ENCODE data around the gene HMSD. TPM values are rescaled to one million over a fixed set of nuclear protein-coding genes. Genes with fewer than 3 reads are reported as not detected.

HMSD gene
- total and polyA plus RNA-seq, 2 donors, result 0.11 TPM; not detected in 1

GRCh38 chr18:63986885-63987284 is 37.8 kb downstream of the HMSD start:
- Histone ChIP-seq H3K4me1 (ENCODE audit: insufficient read depth) (no peaks in the 10 kb centered on the region), H3K27ac (ENCODE audit: low read depth) (no peak overlapping the region), H3K4me3 (ENCODE audit: low read depth, low read length) (no peak overlapping the region), H3K36me3 (ENCODE audit: insufficient read depth) (peaks cover 2% of the 10 kb centered on the region)
- WGBS, result 77% methylated on average over 7 of the region's 7 CpGs
- DNase-seq (ENCODE audit: extremely low spot score), result no peak

- peaks cover 2% of the 10 kb centered on the region for H3K36me3 ChIP-seq (ENCODE audit: insufficient read depth)
- no peak overlapping the region for H3K27ac ChIP-seq (ENCODE audit: low read depth)
- no peak for DNase-seq (ENCODE audit: extremely low spot score)
- no peaks in the 10 kb centered on the region for H3K4me1 ChIP-seq (ENCODE audit: insufficient read depth)
- H3K4me3 ChIP-seq (ENCODE audit: low read depth, low read length), result no peak overlapping the region
- 68% methylated on average over 2 of the region's 2 CpGs for WGBS
Observed at GRCh38 chr18:63987743-63988142, 38.6 kb downstream of the HMSD start.

DNA sequence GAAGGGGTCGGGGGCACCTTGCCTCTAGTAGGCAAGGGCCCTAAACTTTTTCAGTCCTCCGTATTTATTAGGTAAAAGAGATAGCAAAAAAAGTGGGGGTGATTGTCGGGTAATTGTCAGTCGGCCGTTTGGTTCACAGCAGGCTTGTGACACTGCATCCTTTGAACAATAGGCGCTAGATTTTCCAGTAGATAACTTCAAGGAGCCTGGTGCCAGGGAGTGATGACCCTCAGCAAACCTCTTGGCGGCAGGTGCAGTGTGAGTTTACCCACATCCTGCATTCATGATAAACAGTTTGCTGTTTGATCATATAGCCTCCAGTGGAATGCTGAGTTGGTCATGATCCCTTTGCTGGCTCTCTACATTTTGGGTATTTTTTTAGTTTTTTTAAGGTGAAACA is 43.6 kb downstream of the HMSD start:
- Histone ChIP-seq H3K4me1 (ENCODE audit: insufficient read depth) (no peaks in the 10 kb centered on the region), H3K4me3 (ENCODE audit: low read depth, low read length) (no peak overlapping the region), H3K27ac (ENCODE audit: low read depth) (no peak overlapping the region), H3K36me3 (ENCODE audit: insufficient read depth) (no peaks in the 10 kb centered on the region)
- 86% methylated on average over 7 of the region's 7 CpGs for WGBS
- no peak for DNase-seq (ENCODE audit: extremely low spot score)

DNA sequence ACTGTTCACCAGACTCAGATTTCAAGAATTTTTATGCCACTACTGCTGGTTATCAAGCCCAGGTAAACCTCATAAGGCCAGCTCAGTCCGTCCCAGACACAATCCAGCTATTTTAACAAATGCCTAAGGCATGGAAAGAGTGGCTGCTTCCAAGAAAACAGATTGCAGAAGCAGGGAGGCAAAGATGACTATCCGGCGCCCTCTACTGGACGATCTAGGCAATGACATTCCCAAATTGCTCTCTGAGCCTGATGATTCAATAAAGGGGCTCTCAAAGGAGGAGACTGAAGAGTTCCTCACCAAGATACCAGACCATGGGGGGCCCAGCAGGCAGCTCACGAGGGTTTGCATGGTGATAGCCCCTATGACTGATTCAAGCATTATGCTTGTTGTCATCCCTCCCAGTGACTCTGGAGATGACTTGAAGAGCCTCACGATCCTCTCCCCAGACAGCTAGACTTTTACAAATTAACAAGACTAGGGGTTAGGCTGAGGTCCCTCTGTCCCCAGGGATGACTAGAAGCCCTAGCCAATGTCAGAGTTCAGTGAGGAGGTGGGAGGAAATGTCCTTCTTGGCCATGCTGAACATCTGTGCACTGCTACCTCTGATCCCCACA is 45.8 kb downstream of the HMSD start:
- H3K4me1 ChIP-seq (ENCODE audit: insufficient read depth), result no peaks in the 10 kb centered on the region
- no peaks in the 10 kb centered on the region for H3K36me3 ChIP-seq (ENCODE audit: insufficient read depth)
- WGBS, result 21% methylated on average over 6 of the region's 6 CpGs
- H3K27ac ChIP-seq (ENCODE audit: low read depth), result no peak overlapping the region
- no peak overlapping the region for H3K4me3 ChIP-seq (ENCODE audit: low read depth, low read length)
- no peak for DNase-seq (ENCODE audit: extremely low spot score)

GRCh38 chr18:63997041-63997440 is 47.9 kb downstream of the HMSD start:
- WGBS, result 77% methylated on average over 4 of the region's 4 CpGs

DNA sequence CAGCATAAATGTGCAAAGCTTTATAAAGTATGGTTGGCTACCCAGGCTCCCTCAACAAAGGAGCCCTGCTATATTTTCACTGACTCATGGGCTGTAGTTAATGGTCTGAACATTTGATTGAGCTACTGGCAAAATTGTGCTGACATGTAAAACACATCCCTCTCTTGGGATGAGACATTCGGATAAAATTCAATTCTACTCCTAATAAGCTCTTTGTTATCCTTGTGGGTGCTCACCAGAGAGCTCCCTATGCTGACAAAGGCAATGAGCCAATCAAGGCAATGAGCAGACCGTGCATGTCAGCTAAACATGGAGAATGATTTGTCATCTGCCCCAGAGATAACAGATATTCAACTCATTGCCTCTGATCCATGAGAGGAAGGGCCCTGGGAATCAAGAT is 48.5 kb downstream of the HMSD start:
- H3K4me1 ChIP-seq (ENCODE audit: insufficient read depth), result no peaks in the 10 kb centered on the region
- no peak for DNase-seq (ENCODE audit: extremely low spot score)
- no peak overlapping the region for H3K27ac ChIP-seq (ENCODE audit: low read depth)
- H3K4me3 ChIP-seq (ENCODE audit: low read depth, low read length), result no peak overlapping the region
- 85% methylated on average over 2 of the region's 2 CpGs for WGBS
- H3K36me3 ChIP-seq (ENCODE audit: insufficient read depth), result no peaks in the 10 kb centered on the region

More at GRCh38 chr18:63997041-63997440, 47.9 kb downstream of the HMSD start:
- Histone ChIP-seq H3K27ac (ENCODE audit: low read depth) (no peak overlapping the region), H3K4me3 (ENCODE audit: low read depth, low read length) (no peak overlapping the region), H3K4me1 (ENCODE audit: insufficient read depth) (no peaks in the 10 kb centered on the region), H3K36me3 (ENCODE audit: insufficient read depth) (no peaks in the 10 kb centered on the region)
- no peak for DNase-seq (ENCODE audit: extremely low spot score)

DNA sequence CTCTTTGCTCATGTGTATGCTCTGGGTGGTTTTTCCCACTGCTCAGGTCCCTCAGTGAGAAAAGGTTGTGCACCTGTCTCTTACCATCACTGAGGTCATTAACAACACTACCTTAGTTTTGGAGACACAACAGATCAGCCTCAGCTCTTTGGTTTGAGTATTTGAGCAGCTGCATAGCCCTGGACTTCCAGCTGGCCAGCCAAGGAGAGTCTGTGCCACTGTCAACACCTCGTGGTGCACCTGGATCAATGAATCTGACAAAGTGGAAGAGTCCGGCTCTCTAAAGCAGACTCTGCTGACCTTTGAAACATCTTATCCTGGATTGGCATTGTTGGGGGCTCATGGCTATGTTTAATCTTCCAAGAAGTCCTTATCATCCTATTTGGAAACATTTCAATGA is 50.8 kb downstream of the HMSD start:
- H3K27ac ChIP-seq (ENCODE audit: low read depth), result no peak overlapping the region
- WGBS, result 83% methylated on average over 2 of the region's 2 CpGs
- no peak overlapping the region for H3K4me3 ChIP-seq (ENCODE audit: low read depth, low read length)
- H3K36me3 ChIP-seq (ENCODE audit: insufficient read depth), result no peaks in the 10 kb centered on the region
- no peaks in the 10 kb centered on the region for H3K4me1 ChIP-seq (ENCODE audit: insufficient read depth)
- no peak for DNase-seq (ENCODE audit: extremely low spot score)

DNA sequence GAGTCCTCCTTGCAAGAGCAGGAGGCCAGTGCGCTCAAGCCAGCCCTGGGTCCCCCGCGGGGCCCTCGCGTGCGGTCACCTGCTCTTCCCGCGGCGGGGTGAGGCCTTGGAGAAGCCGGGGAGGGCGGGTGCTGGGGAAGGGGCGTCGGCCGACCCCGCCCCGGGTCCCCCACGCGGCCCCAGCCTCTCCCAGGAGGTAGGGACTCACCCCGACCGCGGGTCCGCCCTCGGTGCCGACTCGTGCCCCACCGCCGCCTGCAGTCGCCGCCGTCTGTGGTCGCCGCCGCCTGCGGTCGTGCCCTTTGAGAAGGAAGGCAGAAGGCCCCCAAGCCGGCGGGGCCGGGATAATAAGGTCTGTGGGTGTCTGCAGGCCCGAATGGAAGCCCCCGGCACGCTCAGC is 53.5 kb downstream of the HMSD start:
- H3K4me1 ChIP-seq (ENCODE audit: insufficient read depth), result no peaks in the 10 kb centered on the region
- H3K27ac ChIP-seq (ENCODE audit: low read depth), result no peak overlapping the region
- DNase-seq (ENCODE audit: extremely low spot score), result no peak
- H3K36me3 ChIP-seq (ENCODE audit: insufficient read depth), result peaks cover 2% of the 10 kb centered on the region
- H3K4me3 ChIP-seq (ENCODE audit: low read depth, low read length), result no peak overlapping the region
- 44% methylated on average over 41 of the region's 41 CpGs for WGBS

DNA sequence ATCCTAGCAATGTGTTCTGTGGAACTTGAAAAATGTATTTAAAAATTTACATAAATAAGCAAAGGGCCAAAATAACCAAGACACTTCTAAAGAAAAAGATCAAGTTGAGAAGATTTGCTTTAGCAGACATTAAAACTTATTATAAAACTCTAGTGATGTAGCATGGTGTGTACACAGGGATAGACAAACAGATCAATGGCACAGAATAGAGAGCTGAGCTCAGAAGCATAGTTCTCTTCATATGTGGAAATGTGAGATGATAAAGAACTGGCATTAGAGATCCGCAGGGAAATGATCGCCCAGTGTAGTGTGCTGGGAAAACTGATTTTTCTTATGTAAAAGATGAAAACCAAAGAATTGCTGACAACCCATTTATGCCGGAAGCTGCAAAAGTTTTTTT is 60.2 kb downstream of the HMSD start:
- H3K4me1 ChIP-seq (ENCODE audit: insufficient read depth), result no peaks in the 10 kb centered on the region
- peaks cover 2% of the 10 kb centered on the region for H3K36me3 ChIP-seq (ENCODE audit: insufficient read depth)
- 94% methylated on average over 3 of the region's 3 CpGs for WGBS
- no peak for DNase-seq (ENCODE audit: extremely low spot score)
- H3K4me3 ChIP-seq (ENCODE audit: low read depth, low read length), result no peak overlapping the region
- no peak overlapping the region for H3K27ac ChIP-seq (ENCODE audit: low read depth)

Other genes with a start within 250 kb of the HMSD start
- 3.5 TPM for gene SERPINB11, start 246.3 kb upstream of the HMSD start, total RNA-seq
- gene SERPINB11, start 246.3 kb upstream of the HMSD start, polyA plus RNA-seq, result not detected
- not detected for gene SERPINB7, start 173.9 kb upstream of the HMSD start, total RNA-seq
- not detected for gene SERPINB7, start 173.9 kb upstream of the HMSD start, polyA plus RNA-seq
- gene SERPINB2, start 61.6 kb upstream of the HMSD start, total RNA-seq, result not detected
- gene SERPINB2, start 61.6 kb upstream of the HMSD start, polyA plus RNA-seq, result not detected
- gene SERPINB10, start 41.3 kb upstream of the HMSD start, total RNA-seq, result 0.21 TPM
- gene SERPINB10, start 41.3 kb upstream of the HMSD start, polyA plus RNA-seq, result not detected
- gene SERPINB8, start 20.8 kb downstream of the HMSD start, total RNA-seq, result 3.5 TPM
- gene SERPINB8, start 20.8 kb downstream of the HMSD start, polyA plus RNA-seq, result 6.4 TPM
- gene LINC00305, start 199.8 kb downstream of the HMSD start, total RNA-seq, result not detected
- not detected for gene LINC00305, start 199.8 kb downstream of the HMSD start, polyA plus RNA-seq

Measured in urinary bladder (tissue), 4 donors.